ENCODE data around the gene MYMK. TPM values are rescaled to one million over a fixed set of nuclear protein-coding genes. Genes with fewer than 3 reads are reported as not detected.

The MYMK gene
- total RNA-seq, 1 donor from 2014 or later, result not detected

DNA sequence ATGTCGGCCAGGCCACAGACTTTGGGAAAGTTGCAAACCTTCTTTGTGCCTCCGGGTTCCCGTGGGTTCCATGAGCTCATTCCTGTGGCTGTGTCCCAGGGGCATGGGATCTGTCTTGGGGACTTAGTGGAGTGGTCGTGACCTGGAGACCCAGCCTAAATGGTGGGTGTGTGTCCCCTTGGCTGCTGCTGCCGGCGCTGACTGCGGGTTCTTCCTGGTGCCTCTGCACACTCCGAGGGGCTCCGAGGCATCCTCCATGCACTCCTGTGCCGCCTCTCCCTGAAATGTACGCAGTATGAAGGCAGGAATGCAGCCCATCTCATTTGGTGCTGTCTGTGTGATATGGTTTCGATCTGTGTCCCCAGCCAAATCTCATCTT lies 24.9 kb downstream of the MYMK start:
- Histone ChIP-seq H3K36me3 (no peaks in the 10 kb centered on the region), H3K27me3 (ENCODE audit: low read depth) (peaks cover 11% of the 10 kb centered on the region), H3K9me3 (peaks cover 14% of the 10 kb centered on the region), H3K4me1 (peaks cover 5% of the 10 kb centered on the region), H3K4me3 (no peak overlapping the region), H3K27ac (peak overlapping the region; percentile 64)
- TF ChIP-seq, protein P1, sequence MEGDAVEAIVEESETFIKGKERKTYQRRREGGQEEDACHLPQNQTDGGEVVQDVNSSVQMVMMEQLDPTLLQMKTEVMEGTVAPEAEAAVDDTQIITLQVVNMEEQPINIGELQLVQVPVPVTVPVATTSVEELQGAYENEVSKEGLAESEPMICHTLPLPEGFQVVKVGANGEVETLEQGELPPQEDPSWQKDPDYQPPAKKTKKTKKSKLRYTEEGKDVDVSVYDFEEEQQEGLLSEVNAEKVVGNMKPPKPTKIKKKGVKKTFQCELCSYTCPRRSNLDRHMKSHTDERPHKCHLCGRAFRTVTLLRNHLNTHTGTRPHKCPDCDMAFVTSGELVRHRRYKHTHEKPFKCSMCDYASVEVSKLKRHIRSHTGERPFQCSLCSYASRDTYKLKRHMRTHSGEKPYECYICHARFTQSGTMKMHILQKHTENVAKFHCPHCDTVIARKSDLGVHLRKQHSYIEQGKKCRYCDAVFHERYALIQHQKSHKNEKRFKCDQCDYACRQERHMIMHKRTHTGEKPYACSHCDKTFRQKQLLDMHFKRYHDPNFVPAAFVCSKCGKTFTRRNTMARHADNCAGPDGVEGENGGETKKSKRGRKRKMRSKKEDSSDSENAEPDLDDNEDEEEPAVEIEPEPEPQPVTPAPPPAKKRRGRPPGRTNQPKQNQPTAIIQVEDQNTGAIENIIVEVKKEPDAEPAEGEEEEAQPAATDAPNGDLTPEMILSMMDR (IDR thresholded peaks at IDR 0.05), result no peak
- ATAC-seq, result no peak
- intact Hi-C loops (cut with DNase I), result no loop called here
- no peak for DNase-seq

DNA sequence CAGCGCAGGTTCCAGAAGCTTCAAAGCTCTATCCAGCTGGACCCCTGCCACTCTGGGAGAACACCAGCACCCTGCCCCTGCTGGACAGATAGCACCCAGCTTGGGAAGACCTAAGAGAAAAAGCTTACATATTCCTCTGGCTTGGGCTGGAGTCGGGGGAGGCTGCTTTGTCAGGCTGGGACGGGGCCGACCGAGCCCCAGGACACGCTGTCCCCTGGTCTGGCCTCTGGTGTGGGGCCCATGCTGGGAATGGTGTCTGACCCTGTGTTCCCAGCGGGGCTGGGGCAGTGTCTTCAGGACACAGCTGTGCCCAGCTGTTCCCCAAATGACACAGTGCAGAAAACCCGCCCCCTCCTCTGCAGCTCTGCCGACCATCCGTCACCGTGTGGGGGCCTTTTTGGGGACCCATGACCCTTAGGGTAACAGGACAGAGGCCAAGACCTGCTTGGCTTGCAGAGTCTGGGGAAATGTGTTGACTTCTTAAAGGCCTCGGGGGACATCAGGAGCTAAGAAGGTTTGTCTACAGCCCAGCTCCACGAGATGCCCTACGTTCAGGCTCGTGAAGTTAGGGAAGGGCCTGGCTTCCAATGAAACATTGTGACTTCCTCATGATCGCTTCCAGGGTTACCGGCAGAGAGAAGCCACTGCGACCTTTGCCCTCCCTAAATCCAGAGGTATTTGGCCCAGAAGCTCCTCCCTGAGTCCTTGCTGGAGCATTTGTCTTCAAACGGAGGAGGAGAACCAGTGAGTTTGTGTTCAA lies 25.4 kb downstream of the MYMK start:
- H3K27me3 ChIP-seq (ENCODE audit: low read depth), result peaks cover 11% of the 10 kb centered on the region
- ATAC-seq, result peak; percentile 72 to 84

DNA sequence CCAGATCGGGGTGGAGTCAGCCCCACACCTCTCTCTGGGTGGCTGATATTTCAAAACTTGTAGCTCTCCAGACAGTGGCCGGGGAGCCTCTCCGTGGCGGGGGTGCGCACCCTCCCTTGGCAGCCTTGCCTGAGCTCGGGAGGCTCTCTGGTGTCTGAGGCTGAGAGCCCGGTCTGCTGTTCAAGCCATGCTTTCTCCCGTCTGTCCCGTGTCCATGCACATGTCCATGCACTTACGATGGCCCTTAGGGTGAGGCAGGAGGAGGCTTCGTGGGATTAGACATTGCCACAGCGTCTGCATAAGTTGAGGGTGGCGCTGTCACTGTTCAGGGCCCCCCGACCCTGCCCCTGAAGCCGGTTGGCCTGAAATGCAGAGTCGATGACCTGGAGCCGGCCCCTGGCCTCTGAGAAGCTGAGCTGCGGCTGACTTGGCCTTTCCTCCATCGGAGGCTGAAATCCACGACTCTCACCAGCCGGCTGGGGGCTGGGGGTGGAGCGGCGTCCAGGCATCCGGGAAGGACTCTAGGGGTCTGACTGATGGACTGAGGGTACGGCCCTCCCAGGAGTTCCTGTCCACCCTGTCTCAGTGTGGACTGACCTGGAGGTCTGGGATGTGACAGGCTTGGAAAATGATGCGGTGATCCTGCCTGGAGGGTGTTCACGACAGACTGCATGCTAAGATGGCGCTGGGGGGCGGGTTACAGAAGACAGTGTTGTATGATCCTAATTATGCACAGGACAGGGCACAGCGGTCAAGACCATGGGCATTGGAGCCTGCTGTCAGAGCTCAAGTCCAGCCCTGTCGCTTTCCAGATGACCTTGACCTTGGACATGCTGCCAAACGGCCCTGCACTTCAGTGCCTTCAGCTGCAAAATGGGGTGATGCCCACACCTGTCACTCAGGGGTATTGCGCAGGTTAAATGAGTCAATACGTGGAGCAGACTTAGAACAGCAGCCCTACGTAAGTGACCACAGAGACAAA lies 27.6 kb downstream of the MYMK start:
- H3K27me3 ChIP-seq (ENCODE audit: low read depth), result peaks cover 11% of the 10 kb centered on the region
- H3K27ac ChIP-seq, result peak overlapping the region; percentile 18
- no peaks in the 10 kb centered on the region for H3K36me3 ChIP-seq
- DNase-seq (peak; percentile 27), ATAC-seq (no peak)
- H3K4me3 ChIP-seq, result no peak overlapping the region
- intact Hi-C loops (cut with DNase I), result no loop called here
- peaks cover 5% of the 10 kb centered on the region for H3K4me1 ChIP-seq
- TF ChIP-seq, protein P1 (IDR thresholded peaks at IDR 0.05), result no peak
- peaks cover 10% of the 10 kb centered on the region for H3K9me3 ChIP-seq

More for the DNA sequence above, 25.4 kb downstream of the MYMK start:
- Histone ChIP-seq H3K9me3 (peaks cover 14% of the 10 kb centered on the region), H3K27ac (peak overlapping the region; percentile 64), H3K4me3 (no peak overlapping the region), H3K4me1 (peaks cover 5% of the 10 kb centered on the region), H3K36me3 (no peaks in the 10 kb centered on the region)
- intact Hi-C loops (cut with DNase I), result no loop called here
- TF ChIP-seq, protein P1 (IDR thresholded peaks at IDR 0.05), result peak; percentile 18
- peak; percentile 56 for DNase-seq

DNA sequence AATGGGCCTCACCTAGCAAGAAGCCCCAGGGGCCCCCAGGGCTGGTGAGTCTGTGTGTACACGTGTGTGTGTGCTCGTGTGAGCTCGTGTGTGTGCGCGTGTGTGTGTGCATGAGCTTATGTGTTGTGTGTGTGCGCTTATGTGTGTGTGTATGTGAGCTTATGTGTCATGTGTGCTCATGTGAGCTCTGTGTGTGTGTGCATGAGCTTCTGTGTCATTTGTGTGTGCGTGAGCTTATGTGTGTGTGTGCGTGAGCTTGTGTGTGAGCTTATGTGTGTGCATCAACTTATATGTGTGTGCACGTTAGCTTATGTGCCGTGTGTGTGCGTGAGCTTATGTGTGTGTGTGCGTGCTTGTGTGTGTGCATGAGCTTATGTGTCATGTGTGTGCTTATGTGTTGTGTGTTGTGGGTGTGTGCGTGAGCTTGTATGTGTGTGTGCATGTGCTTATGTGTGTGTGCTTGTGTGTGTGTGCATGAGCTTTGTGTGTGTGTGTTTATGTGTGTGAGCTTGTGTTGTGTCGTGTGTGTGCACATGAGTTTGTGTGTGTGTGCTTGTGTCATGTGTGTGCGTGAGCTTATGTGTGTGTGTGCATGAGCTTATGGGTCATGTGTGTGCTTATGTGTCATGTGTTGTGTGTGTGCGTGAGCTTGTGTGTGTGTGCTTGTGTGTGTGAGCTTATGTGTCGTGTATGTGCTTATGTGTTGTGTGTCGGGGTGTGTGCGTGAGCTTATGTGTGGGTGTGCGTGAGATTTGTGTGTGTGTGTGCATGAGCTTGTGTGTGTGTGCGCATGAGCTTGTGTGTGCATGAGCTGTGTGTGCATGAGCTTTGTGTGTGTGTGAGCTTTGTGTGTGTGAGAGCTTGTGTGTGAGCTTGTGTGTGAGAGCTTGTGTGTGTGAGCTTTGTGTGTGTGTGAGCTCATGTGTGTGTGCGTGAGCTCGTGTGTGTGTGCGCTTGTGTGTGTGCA lies 29.1 kb downstream of the MYMK start:
- peaks cover 11% of the 10 kb centered on the region for H3K27me3 ChIP-seq (ENCODE audit: low read depth)
- no peak for ATAC-seq
- no peak overlapping the region for H3K4me3 ChIP-seq
- no peak overlapping the region for H3K27ac ChIP-seq
- TF ChIP-seq, protein P1 (IDR thresholded peaks at IDR 0.05), result no peak
- no peaks in the 10 kb centered on the region for H3K36me3 ChIP-seq
- intact Hi-C loops (cut with DNase I), result no loop called here
- peak; percentile 15 for DNase-seq
- H3K4me1 ChIP-seq, result peaks cover 5% of the 10 kb centered on the region
- no peaks in the 10 kb centered on the region for H3K9me3 ChIP-seq

All from lower lobe of right lung (tissue), 2 donors.